HT-29 (cell line): Measurements from ENCODE around the gene HACD1. TPM values are rescaled to one million over a fixed set of nuclear protein-coding genes. Genes with fewer than 3 reads are reported as not detected.

Source experiments
- DNase-seq: peaks from one replicate; pipeline ENCODE4 v3.0.0-alpha.2; 2015; ENCODE audit warnings: low spot score
- small RNA-seq: library from RNA; depleted of rRNA; stranded (forward); fragments of <200 nt; gene quantifications from one replicate; pipeline ENCODE3, GENCODE V24; 2014
- total RNA-seq: library from RNA; depleted of rRNA; stranded (reverse); fragments of >200 nt; shearing (Covaris generic); gene quantifications from 2 replicates; pipeline ENCODE4 v1.2.3, GENCODE V29; 2014; rRNA removed

Gene HACD1
- total RNA-seq, 1 experiment from 2014 or later, result 35.8 TPM

DNA sequence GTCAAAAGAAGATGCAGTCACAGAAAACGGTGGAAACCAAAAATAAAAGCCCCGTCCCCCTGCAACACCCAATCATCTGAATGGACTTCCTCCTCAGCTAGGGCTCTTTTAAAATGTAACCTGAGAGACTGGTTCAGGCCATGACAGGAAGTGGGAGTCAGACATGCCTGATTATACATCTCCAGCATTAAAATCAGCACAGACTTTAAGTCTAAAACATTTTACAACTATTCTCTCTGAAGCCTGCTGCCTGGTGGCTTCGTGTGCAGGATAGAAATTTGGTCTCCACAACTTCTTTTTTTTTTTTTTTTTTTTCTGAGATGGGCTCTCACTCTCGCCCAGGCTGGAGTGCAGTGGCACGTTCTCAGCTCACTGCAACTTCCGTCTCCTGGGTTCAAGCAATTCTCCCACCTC is 30.3 kb downstream of the HACD1 start:
- no peak for DNase-seq

GRCh38 chr10:17585016-17585415 is 32.2 kb downstream of the HACD1 start:
- no peak for DNase-seq

- DNase-seq, result no peak
These were observed 36.3 kb downstream of the HACD1 start for GRCh38 chr10:17580885-17581284.

DNA sequence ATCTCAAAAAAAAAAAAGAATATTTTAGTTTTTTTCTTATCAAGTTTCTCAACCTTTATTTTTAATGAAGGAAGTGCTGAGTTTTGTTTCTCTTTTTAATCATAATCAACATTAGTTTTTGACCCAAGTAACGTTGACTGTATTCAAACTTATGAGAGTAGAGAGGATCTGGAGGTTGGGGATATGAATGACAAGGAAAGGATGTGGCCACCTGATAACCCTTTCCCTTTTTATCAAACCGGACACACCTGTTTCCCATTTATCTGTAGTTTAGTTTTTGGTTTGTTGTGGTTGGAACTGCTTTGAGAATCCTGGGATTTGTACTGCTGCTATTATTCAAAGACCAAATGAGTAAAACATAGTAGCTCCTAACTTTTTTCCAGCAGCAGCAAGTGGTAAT is 38.6 kb downstream of the HACD1 start:
- no peak for DNase-seq

GRCh38 chr10:17576768-17577167 is 40.4 kb downstream of the HACD1 start:
- no peak for DNase-seq

- no peak for DNase-seq
These were observed 52.3 kb downstream of the HACD1 start for GRCh38 chr10:17564911-17565310.

DNA sequence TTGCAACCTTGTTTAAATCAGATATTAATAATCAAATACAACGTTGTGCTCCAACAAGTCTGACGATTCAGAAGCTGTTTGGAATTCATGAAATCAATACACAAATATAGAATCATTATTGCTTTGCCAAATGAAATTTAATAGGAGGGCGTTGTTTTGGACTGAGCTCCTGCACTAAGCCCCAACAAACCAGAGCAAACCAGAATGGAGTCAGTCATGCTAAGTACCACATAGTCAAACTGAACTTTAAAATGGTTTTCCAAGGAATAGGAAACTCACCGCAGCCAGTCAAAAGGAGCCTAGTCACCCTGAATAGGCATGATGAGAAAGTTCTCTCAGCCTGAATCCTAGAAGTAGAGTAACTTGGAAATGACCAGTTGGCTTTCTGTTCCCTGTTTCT is 53.7 kb downstream of the HACD1 start:
- DNase-seq, result no peak

- DNase-seq, result no peak
These were observed 54.6 kb downstream of the HACD1 start for GRCh38 chr10:17562614-17563013.

DNA sequence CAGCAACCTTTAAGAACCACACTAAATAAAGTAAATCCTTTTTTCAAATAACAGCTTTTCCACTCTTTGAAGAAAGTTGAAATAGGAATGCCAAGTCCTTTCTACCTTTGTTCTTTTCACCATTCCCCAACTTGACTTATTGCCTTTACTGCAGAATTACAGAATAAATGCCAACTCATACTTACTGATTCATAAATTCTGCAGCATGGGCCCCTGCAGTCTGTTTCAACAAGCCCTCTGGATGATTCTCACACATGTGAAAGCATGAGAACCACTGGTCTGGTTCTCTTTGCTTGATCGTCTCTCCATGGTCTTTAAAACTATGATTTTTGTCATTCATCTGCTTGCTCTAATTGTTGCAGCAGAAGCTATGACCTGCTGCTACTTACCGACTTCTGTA is 56.1 kb downstream of the HACD1 start:
- no peak for DNase-seq

GRCh38 chr10:17557459-17557858 is 59.7 kb downstream of the HACD1 start:
- DNase-seq, result no peak

GRCh38 chr10:17548770-17549169 is 68.4 kb downstream of the HACD1 start:
- no peak for DNase-seq

GRCh38 chr10:17548162-17548561 is 69.0 kb downstream of the HACD1 start:
- DNase-seq, result no peak

DNA sequence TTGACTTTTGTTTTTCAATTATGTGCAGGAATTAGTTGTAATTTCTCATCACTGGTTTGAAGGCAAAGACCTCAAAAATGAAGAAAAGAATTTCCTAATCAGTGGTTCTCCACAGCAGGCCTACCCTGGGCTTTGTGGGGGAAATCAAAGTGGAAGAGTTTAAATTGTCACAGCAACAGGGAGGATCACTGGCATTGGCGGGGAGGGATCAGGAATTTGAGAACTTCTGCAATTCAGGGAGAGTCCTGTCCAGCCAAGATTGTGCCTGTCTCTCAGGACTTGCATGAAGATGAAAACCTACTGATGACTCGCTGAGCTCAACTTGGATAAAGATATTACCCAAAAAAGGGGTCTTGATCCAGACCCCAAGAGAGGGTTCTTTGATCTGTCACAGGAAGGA is 70.1 kb downstream of the HACD1 start:
- DNase-seq, result no peak

DNA sequence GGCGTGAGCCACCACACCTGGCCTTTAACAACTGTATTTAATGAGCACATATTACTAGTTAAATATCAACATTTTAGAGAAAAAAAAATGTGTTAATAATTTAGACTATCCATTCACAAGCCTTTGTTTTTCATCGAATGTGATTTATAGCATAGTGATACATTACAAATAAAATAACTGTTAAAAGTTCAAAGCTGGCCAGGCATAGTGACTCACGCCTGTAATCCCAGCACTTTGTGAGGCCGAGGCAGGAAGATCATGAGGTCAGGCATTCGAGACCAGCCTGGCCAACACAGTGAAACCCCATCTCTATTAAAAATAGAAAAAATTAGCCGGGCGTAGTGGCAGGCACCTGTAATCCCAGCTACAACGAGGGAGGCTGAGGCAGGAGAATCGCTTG is 72.7 kb downstream of the HACD1 start:
- DNase-seq, result no peak

Small RNA genes lying within 50 kb of the gene (small RNA-seq; reads per million reads assigned to genes)
- gene AC069542.2, result not detected

Other genes starting within 250 kb of the HACD1 start
- not detected in 2 replicates for gene ST8SIA6, start 162.8 kb downstream of the HACD1 start, total RNA-seq
- 10.7 and 21.5 TPM in 2 replicates for gene STAM, start 26.8 kb upstream of the HACD1 start, total RNA-seq
- not detected in 2 replicates for gene TMEM236, start 134.8 kb upstream of the HACD1 start, total RNA-seq
- gene MRC1, start 192.0 kb upstream of the HACD1 start, total RNA-seq, result 0.03 TPM in 1 of 2 replicates, not detected in the other